B cell (primary cell): ENCODE measurements around the gene NTN5.

Experiments used
- CTCF ChIP-seq: fragments of 200-600 bp; IDR thresholded peaks from one replicate; pipeline ENCODE4 v1.8.0; 2022; ENCODE audit warnings: antibody characterized with exemption, mild to moderate bottlenecking
- EZH2 ChIP-seq: IDR thresholded peaks from 2 replicates; pipeline ENCODE4 v1.6.1; 2012; ENCODE audit warnings: borderline replicate concordance, low read depth, mild to moderate bottlenecking, moderate library complexity, low read length; ENCODE audit not compliant: insufficient read depth, poor library complexity, severe bottlenecking

- TF ChIP-seq CTCF (no peak), EZH2 (no peak)
Measured at GRCh38 chr19:48673436-48674100, 751 bp upstream of the NTN5 start.
